Mucosa of stomach (tissue), 1 donor: ENCODE measurements around the gene MCRIP2.
A peak's percentile ranks its signal among the peaks of the same experiment; 100 is the strongest.

Experiments used
- H3K27me3 ChIP-seq: one replicate; pipeline ENCODE4 v1.7.0; 2013; ENCODE audit warnings: mild to moderate bottlenecking, low read length; ENCODE audit not compliant: control insufficient read depth, insufficient read depth
- H3K36me3 ChIP-seq: one replicate; pipeline ENCODE4 v1.7.0; 2013; ENCODE audit warnings: low read length; ENCODE audit not compliant: control insufficient read depth, insufficient read depth
- H3K4me1 ChIP-seq: one replicate; pipeline ENCODE4 v1.7.0; 2013; ENCODE audit warnings: mild to moderate bottlenecking, low read length; ENCODE audit not compliant: control insufficient read depth, insufficient read depth
- H3K4me3 ChIP-seq: one replicate; pipeline ENCODE4 v1.7.0; 2013; ENCODE audit warnings: low read length
- H3K9ac ChIP-seq: one replicate; pipeline ENCODE4 v1.7.0; 2013; ENCODE audit warnings: mild to moderate bottlenecking, low read length, moderate library complexity
- H3K9me3 ChIP-seq: one replicate; pipeline ENCODE4 v1.7.0; 2013; ENCODE audit warnings: mild to moderate bottlenecking, low read length, moderate library complexity; ENCODE audit not compliant: control insufficient read depth
- donor health status: Pancreatic carcinoma.

The MCRIP2 gene

GRCh38 chr16:648781-649589, 7.4 kb downstream of the MCRIP2 start, which contains the start of gene WDR90:
TSS of gene WDR90 (plus strand) at chr16:649365. CDS start at chr16:649417, 52 bp downstream.
- Histone ChIP-seq H3K27me3 (no peaks in the 10 kb centered on the region), H3K36me3 (no peaks in the 10 kb centered on the region), H3K4me3 (peak within 1 kb of the TSS; percentile 71), H3K4me1 (peaks cover 54% of the 10 kb centered on the region), H3K9me3 (no peaks in the 10 kb centered on the region), H3K9ac (peak within 1 kb of the TSS; percentile 81)

DNA sequence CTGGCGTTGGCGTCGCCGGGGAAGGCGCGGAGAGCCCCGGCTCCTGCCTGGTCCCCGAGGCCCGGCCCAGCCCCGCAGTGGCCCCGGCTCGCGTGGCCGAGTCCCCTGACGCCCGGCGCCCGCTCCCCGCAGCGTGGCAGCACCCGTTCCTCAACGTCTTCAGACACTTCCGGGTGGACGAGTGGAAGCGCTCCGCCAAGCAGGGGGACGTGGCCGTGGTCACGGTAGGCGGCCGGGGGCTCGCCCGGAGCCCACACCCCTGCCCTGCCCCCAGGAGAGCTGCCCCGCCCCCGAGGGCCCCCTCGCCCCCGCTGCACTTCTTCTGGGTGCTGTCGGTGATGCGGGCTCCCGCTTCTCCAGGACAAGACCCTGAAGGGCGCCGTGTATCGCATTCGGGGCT, 8.0 kb downstream of the MCRIP2 start:
- Histone ChIP-seq H3K4me1 (peaks cover 48% of the 10 kb centered on the region), H3K9ac (peak overlapping the region; percentile 57), H3K36me3 (no peaks in the 10 kb centered on the region), H3K9me3 (no peaks in the 10 kb centered on the region), H3K4me3 (peak overlapping the region; percentile 71), H3K27me3 (no peaks in the 10 kb centered on the region)

DNA sequence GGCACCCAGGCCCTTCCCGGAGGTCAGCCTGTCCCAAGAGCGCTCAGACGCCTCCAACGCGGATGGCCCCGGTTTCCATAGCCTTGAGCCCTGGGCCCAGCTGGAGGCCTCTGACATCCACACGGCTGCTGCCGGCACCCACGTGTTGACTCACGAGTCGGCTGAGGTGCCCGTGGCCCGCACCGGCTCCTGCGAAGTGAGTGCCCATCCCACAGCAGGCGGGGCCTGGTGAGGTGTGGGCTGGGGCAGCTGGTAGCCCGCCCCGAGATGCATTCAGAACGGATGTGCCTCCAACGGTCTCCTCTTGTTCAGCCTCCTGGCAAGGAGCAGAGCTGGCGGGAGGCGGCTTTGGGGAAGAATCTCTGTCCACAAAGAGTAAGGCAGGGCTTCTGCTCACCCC, 10.2 kb downstream of the MCRIP2 start:
- peaks cover 28% of the 10 kb centered on the region for H3K4me1 ChIP-seq
- H3K36me3 ChIP-seq, result no peaks in the 10 kb centered on the region
- no peaks in the 10 kb centered on the region for H3K27me3 ChIP-seq
- no peaks in the 10 kb centered on the region for H3K9me3 ChIP-seq
- H3K9ac ChIP-seq, result no peak overlapping the region
- H3K4me3 ChIP-seq, result no peak overlapping the region

GRCh38 chr16:652454-653305, 11.1 kb downstream of the MCRIP2 start:
- no peaks in the 10 kb centered on the region for H3K9me3 ChIP-seq
- no peak overlapping the region for H3K9ac ChIP-seq
- H3K27me3 ChIP-seq, result no peaks in the 10 kb centered on the region
- H3K4me1 ChIP-seq, result peaks cover 19% of the 10 kb centered on the region
- no peak overlapping the region for H3K4me3 ChIP-seq
- no peaks in the 10 kb centered on the region for H3K36me3 ChIP-seq

DNA sequence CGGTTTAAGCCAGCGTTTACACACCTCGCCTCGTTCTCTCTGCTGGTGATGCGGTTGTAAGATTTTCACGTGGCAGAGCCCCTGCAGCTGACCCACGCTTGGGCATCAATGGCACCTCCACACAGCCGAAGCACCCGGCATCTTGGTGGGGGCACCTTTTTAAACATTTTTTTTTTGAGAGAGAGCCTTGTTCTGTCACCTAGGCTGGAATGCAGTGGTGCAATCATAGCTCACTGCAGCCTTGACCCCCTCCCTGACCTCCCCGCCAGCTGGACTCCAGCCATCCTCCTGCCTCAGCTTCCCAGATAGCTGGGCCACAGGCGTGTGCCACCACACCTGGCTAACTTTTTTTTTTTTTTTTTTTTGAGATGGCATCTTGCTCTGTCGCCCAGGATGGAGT, 12.4 kb downstream of the MCRIP2 start:
- H3K9ac ChIP-seq, result no peak overlapping the region
- H3K27me3 ChIP-seq, result no peaks in the 10 kb centered on the region
- H3K4me3 ChIP-seq, result no peak overlapping the region
- no peaks in the 10 kb centered on the region for H3K36me3 ChIP-seq
- peaks cover 7% of the 10 kb centered on the region for H3K4me1 ChIP-seq
- no peaks in the 10 kb centered on the region for H3K9me3 ChIP-seq

DNA sequence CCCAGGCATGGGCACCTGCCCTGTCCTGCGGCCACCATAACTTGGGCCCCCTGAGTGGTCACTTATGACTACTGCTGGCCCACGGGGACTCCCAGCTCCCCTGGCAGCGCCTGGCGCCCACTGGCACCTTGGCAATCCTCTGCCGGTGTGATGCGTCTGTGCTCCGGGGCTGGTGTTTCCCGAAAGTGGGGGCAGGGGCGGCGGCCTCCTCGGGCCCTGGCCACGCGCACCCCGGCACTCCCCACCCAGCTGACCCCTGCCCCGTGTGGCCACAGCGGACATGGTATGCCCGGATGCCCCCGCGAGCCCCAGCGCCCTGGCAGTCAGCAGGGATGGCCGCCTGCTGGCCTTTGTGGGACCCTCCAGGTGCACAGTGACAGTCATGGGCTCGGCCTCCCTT, 15.9 kb downstream of the MCRIP2 start:
- peaks cover 15% of the 10 kb centered on the region for H3K4me1 ChIP-seq
- no peak overlapping the region for H3K9ac ChIP-seq
- no peak overlapping the region for H3K4me3 ChIP-seq
- no peaks in the 10 kb centered on the region for H3K27me3 ChIP-seq
- no peaks in the 10 kb centered on the region for H3K9me3 ChIP-seq
- no peaks in the 10 kb centered on the region for H3K36me3 ChIP-seq

GRCh38 chr16:658679-659571, 17.3 kb downstream of the MCRIP2 start:
- H3K9ac ChIP-seq, result no peak overlapping the region
- H3K4me3 ChIP-seq, result no peak overlapping the region
- H3K9me3 ChIP-seq, result no peaks in the 10 kb centered on the region
- H3K36me3 ChIP-seq, result no peaks in the 10 kb centered on the region
- no peaks in the 10 kb centered on the region for H3K27me3 ChIP-seq
- peaks cover 15% of the 10 kb centered on the region for H3K4me1 ChIP-seq

- Histone ChIP-seq H3K27me3 (no peaks in the 10 kb centered on the region), H3K4me1 (peaks cover 15% of the 10 kb centered on the region), H3K4me3 (no peak overlapping the region), H3K36me3 (no peaks in the 10 kb centered on the region), H3K9me3 (no peaks in the 10 kb centered on the region), H3K9ac (no peak overlapping the region)
These were observed 18.0 kb downstream of the MCRIP2 start for GRCh38 chr16:659618-660017.

DNA sequence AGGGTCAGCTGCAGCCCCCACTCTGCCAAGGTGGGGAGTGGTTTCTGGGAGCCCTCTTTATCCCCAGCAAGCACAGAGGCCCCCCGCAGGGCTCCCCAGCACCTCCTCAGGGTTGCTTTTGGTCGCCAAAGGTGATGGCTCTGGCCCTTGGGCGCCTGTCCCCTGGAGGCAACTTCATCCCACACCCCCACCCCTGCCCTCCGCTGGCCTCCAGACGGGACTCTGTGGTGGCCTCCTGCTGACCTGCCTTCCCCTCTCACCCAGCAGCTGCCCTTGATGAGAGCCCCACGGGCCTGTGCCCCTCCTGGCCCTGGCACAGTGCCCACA, 18.5 kb downstream of the MCRIP2 start:
- Histone ChIP-seq H3K36me3 (no peaks in the 10 kb centered on the region), H3K4me3 (no peak overlapping the region)

DNA sequence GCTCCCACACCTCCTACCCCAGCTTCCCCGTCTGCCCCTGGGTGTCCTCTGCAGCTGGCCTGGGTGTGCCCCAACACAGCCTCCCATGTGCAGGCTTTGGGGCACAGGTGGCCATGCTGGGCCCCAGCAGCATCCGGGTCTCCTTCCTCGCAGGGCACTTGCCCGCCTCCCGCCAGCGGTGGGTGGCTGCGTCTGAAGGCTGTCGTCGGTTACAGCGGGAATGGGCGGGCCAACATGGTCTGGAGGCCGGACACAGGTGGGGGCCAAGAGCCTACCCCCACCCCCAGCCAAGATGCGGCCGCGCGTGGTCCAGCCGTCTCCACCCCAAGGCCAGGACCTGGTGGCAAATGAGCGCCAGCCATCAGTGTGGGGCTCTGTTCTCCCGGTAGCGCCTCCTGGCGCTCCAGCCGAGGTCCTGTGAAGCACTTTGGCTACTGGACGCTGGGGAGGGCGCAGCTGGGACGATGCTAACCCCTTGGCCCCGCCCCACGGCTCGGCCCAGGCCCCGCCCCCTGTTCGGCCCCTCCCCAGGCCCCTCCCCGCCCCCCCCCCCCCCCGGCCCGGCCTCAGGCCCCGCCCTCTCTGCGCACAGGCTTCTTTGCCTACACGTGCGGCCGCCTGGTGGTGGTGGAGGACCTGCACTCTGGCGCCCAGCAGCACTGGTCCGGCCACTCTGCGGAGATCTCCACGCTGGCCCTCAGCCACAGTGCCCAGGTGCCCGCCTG, 19.0 kb downstream of the MCRIP2 start:
- no peak overlapping the region for H3K4me3 ChIP-seq
- H3K9me3 ChIP-seq, result no peaks in the 10 kb centered on the region
- no peak overlapping the region for H3K9ac ChIP-seq
- peaks cover 15% of the 10 kb centered on the region for H3K4me1 ChIP-seq
- no peaks in the 10 kb centered on the region for H3K27me3 ChIP-seq
- H3K36me3 ChIP-seq, result no peaks in the 10 kb centered on the region

More for the DNA sequence above, 18.5 kb downstream of the MCRIP2 start:
- Histone ChIP-seq H3K4me1 (peaks cover 15% of the 10 kb centered on the region), H3K27me3 (no peaks in the 10 kb centered on the region), H3K9me3 (no peaks in the 10 kb centered on the region), H3K9ac (no peak overlapping the region)

DNA sequence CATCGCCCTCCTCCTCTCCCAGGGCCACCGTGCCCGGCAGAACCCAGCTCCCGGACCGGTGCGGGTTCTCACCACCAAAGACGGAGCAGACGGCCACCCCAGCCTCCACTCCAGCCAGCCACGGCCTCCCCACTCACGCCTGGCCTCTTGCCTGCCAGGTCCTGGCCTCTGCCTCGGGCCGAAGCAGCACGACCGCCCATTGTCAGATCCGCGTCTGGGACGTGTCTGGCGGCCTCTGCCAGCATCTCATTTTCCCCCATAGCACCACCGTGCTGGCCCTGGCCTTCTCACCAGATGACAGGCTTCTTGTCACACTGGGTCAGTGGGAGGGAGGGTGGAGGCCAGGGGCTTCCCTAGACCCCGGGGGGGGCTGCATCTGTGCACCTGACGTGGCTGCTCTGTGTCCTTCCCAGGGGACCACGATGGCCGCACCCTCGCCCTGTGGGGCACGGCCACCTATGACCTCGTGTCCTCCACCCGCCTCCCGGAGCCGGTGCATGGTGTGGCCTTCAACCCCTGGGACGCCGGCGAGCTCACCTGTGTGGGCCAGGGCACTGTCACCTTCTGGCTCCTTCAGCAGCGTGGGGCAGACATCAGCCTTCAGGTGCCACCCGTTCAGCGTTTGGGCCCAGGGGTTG, 19.7 kb downstream of the MCRIP2 start:
- Histone ChIP-seq H3K9me3 (no peaks in the 10 kb centered on the region), H3K4me1 (peaks cover 15% of the 10 kb centered on the region), H3K9ac (no peak overlapping the region), H3K4me3 (no peak overlapping the region), H3K36me3 (no peaks in the 10 kb centered on the region), H3K27me3 (no peaks in the 10 kb centered on the region)
